HUDEP-2 (cell line): Measurements from ENCODE around the gene CMPK1.
"Not testable (repeated sequence)": the region's sequence is repeated elsewhere in the genome, so short reads cannot be mapped to it uniquely, and the experiment has no call there.

ENCODE experiments used
- DNase-seq, 76 experiments: peaks; one replicate each; lab custom pipeline; 2025; ENCODE audit not compliant: unreplicated experiment in 76 of 76; lab: John Stamatoyannopoulos, UW

The CMPK1 gene

DNA sequence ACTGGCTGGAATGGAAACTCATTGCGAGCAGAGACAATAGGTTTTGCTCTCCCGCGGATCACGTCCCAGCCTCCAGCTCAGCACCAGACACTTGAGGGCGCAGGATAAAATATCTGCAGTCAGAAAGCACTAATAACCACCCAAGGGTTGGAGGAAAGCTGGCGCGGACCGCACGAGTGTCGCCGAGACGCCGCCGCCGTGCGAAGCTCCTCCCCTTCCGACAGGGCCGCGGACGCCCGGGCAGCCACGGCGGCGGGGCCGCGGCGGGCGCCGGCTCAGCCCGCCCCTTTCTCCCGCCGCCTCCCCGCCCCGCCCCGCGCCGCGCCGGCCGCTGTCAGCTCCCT, at the start of gene CMPK1:
CMPK1 (plus strand) TSS at position 213 of the 344 bp plus-strand sequence. CDS start 156 bp downstream, outside the sequence.
- peak in 74 of 76 experiments; percentile 6 to 85 (median 72) for DNase-seq

DNA sequence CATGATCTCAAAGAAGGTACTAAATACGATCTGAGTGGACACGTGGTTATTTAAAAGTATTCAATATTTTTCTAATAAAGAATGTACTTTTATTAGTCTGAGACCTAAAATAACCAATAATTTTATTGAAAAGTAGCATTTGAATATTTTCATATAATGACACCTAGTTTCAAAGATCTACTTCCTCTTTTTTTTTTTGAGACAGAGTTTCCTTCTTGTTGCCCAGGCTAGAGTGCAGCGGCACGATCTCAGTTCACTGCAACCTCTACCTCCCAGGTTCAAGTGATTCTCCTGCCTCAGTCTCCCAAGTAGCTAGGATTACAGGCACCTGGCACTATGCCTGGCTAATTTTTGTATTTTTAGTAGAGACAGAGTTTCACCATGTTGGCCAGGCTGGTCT, 45.5 kb upstream of the CMPK1 start:
- DNase-seq = not testable (repeated sequence)

DNA sequence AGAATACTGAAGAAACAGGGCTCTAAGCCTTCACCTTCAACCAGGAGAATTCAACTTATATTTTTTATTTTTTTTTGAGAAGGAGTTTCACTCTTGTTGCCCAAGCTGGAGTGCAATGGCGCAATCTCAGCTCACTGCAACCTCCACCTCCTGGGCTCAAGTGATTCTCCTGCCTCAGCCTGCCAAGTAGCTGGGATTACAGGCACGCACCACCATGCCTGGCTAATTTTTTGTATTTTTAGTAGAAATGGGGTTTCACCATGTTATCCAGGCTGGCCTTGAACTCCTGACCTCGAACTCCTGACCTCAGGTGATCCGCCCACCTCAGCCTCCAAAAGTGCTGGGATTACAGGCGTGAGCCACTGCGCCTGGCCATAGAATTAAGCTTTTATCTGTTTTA, 38.7 kb upstream of the CMPK1 start:
- DNase-seq = not testable (repeated sequence)

GRCh38 chr1:47295579-47295978, 38.0 kb upstream of the CMPK1 start:
- DNase-seq = no peak

DNA sequence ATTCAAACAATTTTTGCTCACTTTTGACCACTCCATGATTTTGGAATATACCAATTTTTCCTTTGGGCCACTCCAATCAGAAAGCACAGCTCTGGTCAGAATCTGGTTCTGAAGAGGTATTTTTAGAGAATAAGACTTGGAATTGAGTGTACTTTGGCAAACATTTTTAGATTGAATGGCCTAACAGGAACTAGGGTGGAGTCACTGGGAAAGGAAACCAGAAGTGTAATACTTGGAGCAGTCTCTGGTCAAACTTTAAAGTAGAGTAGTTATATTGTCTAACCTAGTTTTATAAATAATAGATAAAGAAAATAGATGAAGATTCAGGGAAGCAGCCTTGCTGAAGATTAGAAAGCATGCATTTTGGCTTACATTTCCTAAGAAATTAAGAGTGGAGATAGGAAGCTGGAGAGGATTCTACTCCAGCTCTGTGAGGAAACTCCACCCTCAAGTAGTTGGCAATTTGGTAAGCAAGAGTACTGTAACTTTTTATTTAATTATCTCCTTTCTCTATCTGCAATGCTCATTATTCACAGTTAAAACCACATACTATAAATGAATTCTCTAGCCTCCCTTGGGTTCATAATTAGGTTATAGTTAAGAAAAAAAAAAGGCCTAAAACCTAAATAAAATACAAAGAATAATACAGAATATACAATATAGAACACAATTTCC, 35.4 kb upstream of the CMPK1 start:
- no peak for DNase-seq

DNA sequence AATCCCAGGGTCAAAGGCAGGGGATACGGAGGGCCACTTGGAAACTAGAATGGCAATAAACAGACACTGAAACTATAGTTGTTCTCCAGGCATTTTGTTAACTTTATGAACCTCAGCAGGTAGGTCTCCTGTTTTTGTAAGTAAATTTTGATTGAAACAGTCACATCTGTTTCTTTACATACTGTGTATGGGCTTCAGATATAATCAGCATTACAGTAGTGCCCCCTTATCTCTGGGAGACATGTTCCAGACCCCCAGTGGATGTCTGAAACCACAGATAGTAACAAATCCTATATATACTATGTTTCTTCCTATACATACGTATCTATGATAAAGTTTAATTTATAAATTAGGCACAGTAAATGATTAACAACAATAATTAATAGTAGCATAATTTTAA, 31.1 kb upstream of the CMPK1 start:
- no peak for DNase-seq

DNA sequence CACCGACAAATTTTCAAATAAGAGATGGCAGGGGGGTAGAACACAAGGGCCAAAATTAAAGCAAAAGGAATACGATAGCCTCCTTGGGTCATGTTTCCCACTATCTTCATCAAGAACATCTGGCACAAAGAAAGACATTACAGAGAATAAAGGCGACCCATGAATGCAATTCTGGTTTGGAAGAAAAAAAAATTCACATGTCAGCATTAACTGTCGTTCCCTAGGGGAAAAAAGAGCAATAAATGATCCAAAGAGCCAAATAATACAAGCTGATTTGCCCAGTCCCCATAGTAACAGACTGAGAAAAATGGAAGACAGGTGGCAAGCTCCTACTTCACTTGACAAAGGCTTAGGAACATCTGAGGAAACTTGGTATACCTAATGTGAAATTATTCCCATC, 24.2 kb upstream of the CMPK1 start:
- DNase-seq = no peak

GRCh38 chr1:47313915-47314664, 19.5 kb upstream of the CMPK1 start, which contains the start of gene STIL:
Gene STIL, minus strand, starts transcription at chr1:47314147. Its CDS starts 3,828 bp downstream, at chr1:47310319.
- peak in 75 of 76 experiments; percentile 40 to 99 (median 98) for DNase-seq

DNA sequence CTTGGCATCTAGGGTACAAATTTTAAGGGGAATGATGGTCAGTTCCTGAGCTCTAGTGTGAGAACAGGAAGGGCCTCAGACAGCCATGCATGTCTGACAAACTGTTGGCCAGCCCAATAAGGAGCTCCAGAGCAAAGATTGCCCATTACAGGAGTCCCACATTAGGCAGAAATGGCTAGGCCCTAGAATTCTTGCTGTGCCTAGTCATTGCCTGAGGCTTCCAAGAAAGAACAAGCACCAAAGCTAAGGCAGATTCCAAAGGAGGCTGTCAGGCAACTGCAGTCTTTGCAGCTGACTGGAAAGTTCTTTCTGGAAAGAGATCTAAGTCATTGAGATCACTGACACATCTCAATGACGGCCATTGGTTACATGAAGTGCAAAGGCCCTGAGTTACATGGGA, 15.7 kb upstream of the CMPK1 start:
- no peak for DNase-seq

- not testable (repeated sequence) for DNase-seq
These were observed 13.6 kb upstream of the CMPK1 start for GRCh38 chr1:47319968-47320367.

- peak in 3 of 76 experiments; percentile 2 to 10 (median 2) for DNase-seq
These were observed 10.0 kb upstream of the CMPK1 start for GRCh38 chr1:47323599-47324031.

DNA sequence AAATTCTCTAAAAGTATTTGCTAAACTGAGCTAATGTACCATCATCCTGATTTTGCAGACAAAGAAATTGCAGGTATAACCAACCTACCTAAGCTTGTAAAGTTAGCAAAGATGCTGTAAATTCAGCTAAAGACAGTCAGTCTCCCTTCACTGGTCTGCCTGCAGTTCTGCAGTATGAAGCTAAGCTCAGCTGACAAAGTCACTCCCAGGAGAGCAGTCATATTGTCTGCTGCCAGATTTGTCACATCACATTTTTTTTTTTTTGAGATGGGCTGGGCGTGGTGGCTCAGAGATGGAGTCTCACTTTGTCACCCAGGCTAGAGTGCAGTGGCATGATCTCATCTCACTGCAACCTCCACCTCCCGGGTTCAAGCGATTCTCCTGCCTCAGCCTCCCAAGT, 8.9 kb upstream of the CMPK1 start:
- DNase-seq = peak in 4 of 76 experiments; percentile 2 to 20 (median 10)

- DNase-seq = no peak
These were observed 8.1 kb upstream of the CMPK1 start for GRCh38 chr1:47325528-47325927.

GRCh38 chr1:47326271-47326670, 7.3 kb upstream of the CMPK1 start:
- DNase-seq = no peak

DNA sequence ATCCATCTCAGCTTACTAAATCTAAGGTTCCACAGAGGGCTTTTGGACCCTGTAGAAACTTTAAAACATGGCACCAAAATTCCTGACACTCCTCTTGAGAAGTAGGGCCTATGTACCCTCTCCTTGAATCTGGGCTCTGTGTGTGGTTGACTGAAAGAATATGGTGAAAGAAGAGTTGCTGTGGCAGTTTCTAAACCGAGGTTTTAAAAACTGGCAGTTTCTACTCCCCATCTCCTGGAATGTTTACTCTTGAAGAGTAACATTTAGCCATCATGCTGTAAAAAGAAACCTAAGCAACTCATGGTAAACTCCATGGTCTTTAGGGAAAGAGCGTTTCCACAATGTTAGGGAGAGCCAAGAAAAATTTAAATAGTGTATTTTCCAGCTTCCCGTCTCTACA, 4.6 kb upstream of the CMPK1 start:
- DNase-seq = no peak

DNA sequence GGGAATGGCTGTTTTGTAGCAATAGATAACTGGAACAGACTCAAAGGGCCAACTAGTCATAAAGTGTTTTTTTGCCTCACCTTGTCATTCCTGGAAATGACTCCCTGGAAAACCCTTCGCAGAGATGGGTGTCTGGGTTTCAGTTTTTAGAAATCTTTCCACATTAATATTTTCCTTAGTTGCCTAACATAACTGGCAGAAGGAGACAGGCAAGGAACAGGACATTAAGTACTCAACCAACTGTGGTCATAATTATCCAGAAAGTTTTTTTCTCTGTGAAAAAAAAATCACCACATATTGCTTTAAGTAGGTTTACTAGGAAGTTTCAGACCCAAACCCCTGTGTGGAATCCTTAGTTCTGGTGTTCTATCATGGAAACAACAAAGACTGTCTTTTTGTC, 3.4 kb upstream of the CMPK1 start:
- no peak for DNase-seq

- DNase-seq = no peak
These were observed 1.7 kb upstream of the CMPK1 start for GRCh38 chr1:47331875-47332274.

DNA sequence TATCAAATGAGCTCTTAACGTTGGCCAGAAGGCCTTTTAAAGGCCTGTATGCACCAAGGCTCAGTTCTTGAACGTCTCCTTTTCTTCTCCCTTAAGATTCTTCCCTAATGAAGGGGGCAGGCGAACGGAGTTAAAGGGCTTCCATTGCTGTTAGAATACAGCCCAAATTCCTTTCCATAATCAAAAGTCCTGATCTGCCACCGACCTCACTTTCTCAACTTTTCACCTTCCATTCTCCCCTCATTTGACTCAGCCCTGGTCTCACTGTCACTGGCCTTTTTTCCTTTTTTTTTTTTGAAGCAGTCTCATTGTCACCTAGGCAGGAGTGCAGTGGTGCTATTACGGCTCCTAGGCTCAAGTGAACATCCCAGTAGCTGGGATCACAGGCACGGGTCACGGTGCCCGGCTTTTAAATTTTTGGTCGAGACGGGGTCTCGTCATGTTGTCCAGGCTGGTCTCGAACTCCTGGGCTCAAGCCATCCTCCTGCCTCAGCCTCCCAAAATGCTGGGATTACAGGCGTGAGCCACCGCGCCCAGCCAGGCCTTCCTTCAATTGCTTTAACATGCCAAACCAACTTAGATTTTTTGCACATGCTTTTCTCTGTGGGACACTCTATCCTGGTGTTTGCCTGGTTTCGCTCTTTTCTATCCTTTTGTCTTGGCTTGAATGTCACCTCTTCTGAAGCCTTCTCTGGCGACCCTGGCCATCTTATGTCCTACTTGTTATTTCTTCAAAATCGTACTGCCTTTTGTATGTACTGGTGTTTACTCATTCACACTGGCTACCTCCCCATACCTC, 612 bp upstream of the CMPK1 start:
- DNase-seq = peak in 2 of 76 experiments; percentile 23 to 37

GRCh38 chr1:47333922-47334764, 553 bp downstream of the CMPK1 start:
- DNase-seq = peak in 68 of 76 experiments; percentile 15 to 79 (median 54)

- peak in 3 of 76 experiments; percentile 11 to 35 (median 22) for DNase-seq
These were observed 1.3 kb downstream of the CMPK1 start for GRCh38 chr1:47334765-47335435.
